Neural cell (in vitro differentiated cells): ENCODE data around the gene THEM5. TPM values are rescaled to one million over a fixed set of nuclear protein-coding genes. Genes with fewer than 3 reads are reported as not detected.
"Not testable (repeated sequence)": the region's sequence is repeated elsewhere in the genome, so short reads cannot be mapped to it uniquely, and the experiment has no call there.

Source experiments
- H2AFZ ChIP-seq: fragments of 200-600, 300-800 bp; sonication (generic), shearing (Covaris generic); 2 replicates; pipeline ENCODE4 v1.6.0; 2014; ENCODE audit warnings: low read depth, mild to moderate bottlenecking, antibody characterized with exemption, low read length, moderate library complexity
- H3F3A ChIP-seq: fragments of 200-600 bp; shearing (Covaris generic); 2 replicates; pipeline ENCODE4 v1.6.1; 2016; ENCODE audit warnings: mild to moderate bottlenecking, moderate library complexity, mixed read lengths, antibody characterized with exemption, low read length; ENCODE audit not compliant: insufficient read depth, poor library complexity, severe bottlenecking
- H3K27ac ChIP-seq: fragments of 200-600, 300-800 bp; sonication (generic), shearing (Covaris generic); 2 replicates; pipeline ENCODE4 v1.5.1; 2014; ENCODE audit warnings: mild to moderate bottlenecking, low read length, moderate library complexity
- H3K27me3 ChIP-seq: fragments of 300-800, 200-600 bp; sonication (generic), shearing (Covaris generic); 2 replicates; pipeline ENCODE4 v1.6.0; 2014; ENCODE audit warnings: mild to moderate bottlenecking, low read depth, low read length, moderate library complexity; ENCODE audit not compliant: insufficient read depth
- H3K36me3 ChIP-seq: fragments of 300-800, 200-600 bp; sonication (generic), shearing (Covaris generic); 2 replicates; pipeline ENCODE4 v1.5.1; 2014; ENCODE audit warnings: mild to moderate bottlenecking, antibody characterized with exemption, low read length, moderate library complexity; ENCODE audit not compliant: insufficient read depth
- H3K4me2 ChIP-seq: fragments of 300-800, 200-600 bp; sonication (generic), shearing (Covaris generic); 2 replicates; pipeline ENCODE4 v1.6.0; 2014; ENCODE audit warnings: mild to moderate bottlenecking, low read length
- H3K4me3 ChIP-seq: fragments of 300-800, 200-600 bp; sonication (generic), shearing (Covaris generic); 2 replicates; pipeline ENCODE4 v1.5.1; 2014; ENCODE audit warnings: mild to moderate bottlenecking, low read length, moderate library complexity
- H3K79me2 ChIP-seq: fragments of 200-600 bp; shearing (Covaris generic); replicated peaks from 2 replicates; pipeline ENCODE4 v1.6.0; 2014; ENCODE audit warnings: mild to moderate bottlenecking, low read length, moderate library complexity; ENCODE audit not compliant: insufficient read depth
- H3K9ac ChIP-seq: fragments of 300-800, 200-600 bp; sonication (generic), shearing (Covaris generic); 2 replicates; pipeline ENCODE4 v1.6.1; 2016; ENCODE audit warnings: mild to moderate bottlenecking, low read length, mixed read lengths
- H3K9me2 ChIP-seq: fragments of 200-600 bp; shearing (Covaris generic); 2 replicates; pipeline ENCODE4 v1.6.1; 2016; ENCODE audit warnings: mild to moderate bottlenecking, low read length, mixed read lengths; ENCODE audit not compliant: insufficient read depth
- H3K9me3 ChIP-seq: fragments of 200-600, 300-800 bp; sonication (generic), shearing (Covaris generic); 2 replicates; pipeline ENCODE4 v1.6.1; 2016; ENCODE audit warnings: mild to moderate bottlenecking, mixed run types, low read length, moderate library complexity, mixed read lengths
- H4K20me1 ChIP-seq: fragments of 200-600 bp; shearing (Covaris generic); 2 replicates; pipeline ENCODE4 v1.6.1; 2016; ENCODE audit warnings: mild to moderate bottlenecking, mixed run types; ENCODE audit not compliant: insufficient read depth
- CTCF ChIP-seq: fragments of 450-650 bp; IDR thresholded peaks from 2 replicates; pipeline ENCODE4 v1.5.1; 2014; ENCODE audit warnings: antibody characterized with exemption, mild to moderate bottlenecking, moderate library complexity; ENCODE audit not compliant: poor library complexity, severe bottlenecking
- EP300 ChIP-seq: fragments of 450-650 bp; conservative IDR thresholded peaks from 2 replicates; pipeline ENCODE4 v1.6.1; 2014; ENCODE audit warnings: antibody characterized with exemption, mild to moderate bottlenecking, moderate library complexity; ENCODE audit not compliant: poor library complexity, severe bottlenecking
- EZH2 ChIP-seq: fragments of 200-600, 300-800 bp; shearing (Covaris generic), sonication (generic); IDR thresholded peaks from 2 replicates; pipeline ENCODE4 v1.6.1; 2014; ENCODE audit warnings: antibody characterized with exemption, low read length, borderline replicate concordance, mild to moderate bottlenecking; ENCODE audit not compliant: insufficient read depth, poor library complexity, severe bottlenecking
- MXI1 ChIP-seq: fragments of 450-650 bp; conservative IDR thresholded peaks from 2 replicates; pipeline ENCODE4 v1.6.1; 2014; ENCODE audit warnings: antibody characterized with exemption, mild to moderate bottlenecking; ENCODE audit not compliant: poor library complexity, severe bottlenecking
- POLR2AphosphoS5 ChIP-seq: IDR thresholded peaks from 2 replicates; pipeline ENCODE4 v1.6.1; 2012
- RAD21 ChIP-seq: fragments of 450-650 bp; conservative IDR thresholded peaks from 2 replicates; pipeline ENCODE4 v1.6.1; 2014; ENCODE audit warnings: antibody characterized with exemption, mild to moderate bottlenecking, moderate library complexity
- REST ChIP-seq: IDR thresholded peaks from 2 replicates; pipeline ENCODE4 v1.6.1; 2012; ENCODE audit warnings: borderline replicate concordance
- SMC3 ChIP-seq: fragments of 450-650 bp; conservative IDR thresholded peaks from 2 replicates; pipeline ENCODE4 v1.6.1; 2014; ENCODE audit warnings: antibody characterized with exemption, mild to moderate bottlenecking, moderate library complexity; ENCODE audit not compliant: poor library complexity
- TAF1 ChIP-seq: IDR thresholded peaks from 2 replicates; pipeline ENCODE4 v1.6.1; 2012; ENCODE audit warnings: low read depth
- polyA plus RNA-seq: library from polyadenylated mRNA; depleted of rRNA; stranded (reverse); fragments of >200 nt; gene quantifications from 2 replicates; pipeline ENCODE4 v1.2.3, GENCODE V29; 2014

The THEM5 gene
- polyA plus RNA-seq, 1 donor from 2014 or later: not detected

DNA sequence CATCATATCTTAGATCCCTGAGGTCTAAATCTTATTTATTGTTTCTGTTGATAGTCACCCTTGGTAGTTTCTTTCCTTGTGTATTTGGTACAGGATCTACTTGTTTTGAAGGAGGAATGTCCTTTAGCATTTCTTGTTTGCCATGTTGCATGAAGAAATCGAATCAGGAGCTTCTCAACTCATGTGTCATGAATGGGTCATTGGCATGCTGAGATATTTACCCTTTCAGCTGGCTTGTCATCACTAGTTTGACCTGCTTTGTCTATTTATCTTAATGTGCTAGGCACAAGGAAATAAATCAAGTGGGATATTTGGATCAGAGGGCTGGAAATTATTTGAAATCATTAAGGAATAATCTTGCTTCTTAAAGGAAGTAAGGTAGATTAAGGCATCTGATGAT is 32.0 kb upstream of the THEM5 start:
- no peak overlapping the region for H3K4me2 ChIP-seq
- H3F3A ChIP-seq: no peaks in the 10 kb centered on the region
- H3K36me3 ChIP-seq: no peaks in the 10 kb centered on the region
- no peaks in the 10 kb centered on the region for H4K20me1 ChIP-seq
- no peak overlapping the region for H3K27ac ChIP-seq
- H3K9me2 ChIP-seq: no peaks in the 10 kb centered on the region
- no peaks in the 10 kb centered on the region for H3K79me2 ChIP-seq
- no peak overlapping the region for H3K4me3 ChIP-seq
- no peak overlapping the region for H2AFZ ChIP-seq
- H3K9me3 ChIP-seq: no peaks in the 10 kb centered on the region
- TF ChIP-seq MXI1: no peak
- no peak for TF ChIP-seq REST
- no peak for TF ChIP-seq SMC3
- no peak for TF ChIP-seq EP300
- no peak for TF ChIP-seq RAD21
- no peak for TF ChIP-seq TAF1
- TF ChIP-seq POLR2AphosphoS5: no peak
- no peak for TF ChIP-seq EZH2
- no peak for TF ChIP-seq CTCF
- H3K27me3 ChIP-seq: no peaks in the 10 kb centered on the region
- no peak overlapping the region for H3K9ac ChIP-seq

DNA sequence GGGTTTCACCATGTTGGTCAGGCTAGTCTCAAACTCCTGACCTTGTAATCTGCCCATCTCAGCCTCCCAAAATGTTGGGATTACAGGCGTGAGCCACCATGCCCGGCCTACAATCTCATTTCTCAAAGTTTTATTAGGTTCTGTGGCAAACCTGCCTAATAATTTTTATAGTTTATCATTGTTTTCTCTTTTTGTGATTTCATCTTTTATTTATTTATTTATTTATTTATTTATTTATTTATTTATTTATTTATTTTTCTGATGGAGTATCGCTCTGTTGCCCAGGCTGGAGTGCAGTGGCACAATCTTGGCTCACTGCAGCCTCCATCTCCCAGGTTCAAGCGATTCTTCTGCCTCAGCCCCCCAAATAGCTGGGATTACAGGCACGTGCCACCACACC is 31.4 kb upstream of the THEM5 start:
- not testable (repeated sequence) for H3K9ac ChIP-seq, H3K9me3 ChIP-seq, H3F3A ChIP-seq, H2AFZ ChIP-seq, H4K20me1 ChIP-seq, H3K27me3 ChIP-seq, H3K4me2 ChIP-seq, H3K9me2 ChIP-seq, H3K36me3 ChIP-seq, H3K4me3 ChIP-seq, H3K27ac ChIP-seq, H3K79me2 ChIP-seq

GRCh38 chr1:151884445-151884844 is 30.9 kb upstream of the THEM5 start:
- not testable (repeated sequence) for H2AFZ ChIP-seq, H3K27ac ChIP-seq, H4K20me1 ChIP-seq, H3F3A ChIP-seq, H3K9ac ChIP-seq, H3K79me2 ChIP-seq, H3K4me2 ChIP-seq, H3K9me3 ChIP-seq, H3K27me3 ChIP-seq, H3K4me3 ChIP-seq, H3K36me3 ChIP-seq, H3K9me2 ChIP-seq

GRCh38 chr1:151883898-151884297 is 30.4 kb upstream of the THEM5 start:
- not testable (repeated sequence) for H3F3A ChIP-seq, H3K4me3 ChIP-seq, H3K4me2 ChIP-seq, H3K79me2 ChIP-seq, H3K27me3 ChIP-seq, H3K9me2 ChIP-seq, H3K9ac ChIP-seq, H2AFZ ChIP-seq, H3K27ac ChIP-seq, H4K20me1 ChIP-seq, H3K9me3 ChIP-seq, H3K36me3 ChIP-seq

DNA sequence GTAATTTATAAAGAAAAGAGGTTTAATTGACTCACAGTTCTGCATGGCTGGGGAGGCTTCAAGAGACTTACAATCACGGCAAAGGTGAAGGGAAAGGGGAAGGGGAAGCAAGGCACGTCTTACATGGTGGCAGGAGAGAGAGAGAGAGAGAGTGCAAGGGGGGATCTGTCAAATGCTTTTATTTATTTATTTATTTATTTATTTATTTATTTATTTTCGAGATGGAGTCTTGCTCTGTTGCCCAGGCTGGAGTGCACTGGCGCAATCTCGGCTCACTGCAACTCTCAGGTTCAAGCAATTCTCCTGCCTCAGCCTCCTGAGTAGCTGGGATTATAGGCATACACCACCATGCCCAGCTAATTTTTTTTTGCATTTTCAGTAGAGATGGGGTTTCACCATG is 29.4 kb upstream of the THEM5 start:
- H3K79me2 ChIP-seq, H3K9me2 ChIP-seq, H3K36me3 ChIP-seq, H3K27me3 ChIP-seq, H3K27ac ChIP-seq, H3K9me3 ChIP-seq, H3F3A ChIP-seq, H2AFZ ChIP-seq, H4K20me1 ChIP-seq, H3K9ac ChIP-seq, H3K4me2 ChIP-seq, H3K4me3 ChIP-seq: not testable (repeated sequence)
